DMS79 (cell line): Measurements from ENCODE around the gene L3MBTL1.
A peak's percentile ranks its signal among the peaks of the same experiment; 100 is the strongest.
"Not testable (repeated sequence)": the region's sequence is repeated elsewhere in the genome, so short reads cannot be mapped to it uniquely, and the experiment has no call there.

Experiments used
- DNase-seq: peaks from one replicate; lab custom pipeline; 2025; lab: John Stamatoyannopoulos, UW

Gene L3MBTL1

GRCh38 chr20:43507150-43508080, at the start of gene L3MBTL1:
Gene L3MBTL1 (plus strand): TSS chr20:43507697. CDS start chr20:43513504, 5,807 bp downstream.
- DNase-seq: peak; percentile 15

DNA sequence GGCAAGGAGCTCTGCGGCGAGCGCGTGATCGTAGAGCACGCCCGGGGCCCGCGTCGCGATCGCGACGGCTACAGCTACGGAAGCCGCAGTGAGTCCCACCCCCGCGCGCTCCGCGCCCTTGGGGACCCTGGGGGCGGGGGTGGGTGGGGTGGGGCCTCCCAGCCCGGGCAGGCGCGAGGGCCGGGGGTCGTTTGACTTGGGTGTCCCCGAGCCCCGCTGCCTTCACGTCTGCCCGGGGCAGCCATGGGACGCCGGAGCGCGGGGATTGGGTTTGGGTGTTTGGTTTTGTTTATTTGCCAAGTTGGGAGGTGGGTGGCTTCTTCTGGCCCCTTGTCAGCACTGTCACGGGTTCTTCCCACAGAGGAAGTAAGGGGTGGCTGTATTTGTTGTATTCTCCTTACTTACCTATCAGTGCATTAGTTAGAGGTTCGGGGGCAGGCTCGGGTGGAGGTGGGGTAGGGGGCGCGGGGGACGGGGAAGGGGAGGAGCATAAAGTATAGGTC, 49.0 kb upstream of the L3MBTL1 start:
- no peak for DNase-seq

DNA sequence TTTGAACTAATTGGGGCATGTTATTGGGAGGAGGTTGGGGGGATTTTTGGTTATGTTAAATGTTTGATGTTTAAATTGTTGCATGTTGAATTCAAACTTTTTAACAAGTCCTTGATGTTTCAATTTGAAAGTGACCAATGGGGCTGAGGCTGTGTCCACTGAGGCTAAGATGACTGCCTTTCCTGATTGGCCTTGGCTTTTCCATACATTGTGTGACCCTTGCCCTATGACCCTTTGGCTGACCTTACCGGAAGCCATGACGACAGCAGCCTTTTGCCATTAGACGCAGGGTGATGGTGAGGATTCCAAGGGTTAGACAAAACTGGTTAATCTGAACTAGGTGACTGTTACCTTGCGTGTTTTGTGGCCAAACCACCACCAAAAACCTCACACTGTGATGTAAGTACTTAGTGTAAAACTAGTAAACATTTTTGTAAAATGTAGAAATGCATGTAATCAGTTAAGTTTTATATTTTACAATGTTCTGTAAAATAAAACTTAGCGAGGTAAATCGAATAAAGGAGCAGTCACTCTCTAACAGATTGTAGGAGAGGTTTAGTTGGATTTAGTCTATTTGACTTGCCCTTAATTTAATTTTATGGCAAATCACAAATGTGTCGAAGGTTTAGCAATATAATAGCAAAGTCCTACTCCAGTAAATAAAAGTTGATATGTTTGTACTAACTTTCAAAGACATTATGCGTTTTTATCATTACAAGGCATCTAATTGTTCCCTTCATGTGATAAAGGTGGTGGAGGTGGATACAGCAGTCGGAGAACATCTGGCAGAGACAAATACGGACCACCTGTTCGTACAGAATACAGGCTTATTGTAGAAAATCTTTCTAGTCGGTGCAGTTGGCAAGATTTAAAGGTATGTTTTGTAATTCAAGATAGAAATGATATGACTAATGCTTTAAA, 48.2 kb upstream of the L3MBTL1 start:
- no peak for DNase-seq

GRCh38 chr20:43460172-43460829, 47.2 kb upstream of the L3MBTL1 start:
- DNase-seq: no peak

- DNase-seq: no peak
Observed at GRCh38 chr20:43460830-43461200, 46.7 kb upstream of the L3MBTL1 start.

- no peak for DNase-seq
Observed at GRCh38 chr20:43461894-43462659, 45.4 kb upstream of the L3MBTL1 start.

DNA sequence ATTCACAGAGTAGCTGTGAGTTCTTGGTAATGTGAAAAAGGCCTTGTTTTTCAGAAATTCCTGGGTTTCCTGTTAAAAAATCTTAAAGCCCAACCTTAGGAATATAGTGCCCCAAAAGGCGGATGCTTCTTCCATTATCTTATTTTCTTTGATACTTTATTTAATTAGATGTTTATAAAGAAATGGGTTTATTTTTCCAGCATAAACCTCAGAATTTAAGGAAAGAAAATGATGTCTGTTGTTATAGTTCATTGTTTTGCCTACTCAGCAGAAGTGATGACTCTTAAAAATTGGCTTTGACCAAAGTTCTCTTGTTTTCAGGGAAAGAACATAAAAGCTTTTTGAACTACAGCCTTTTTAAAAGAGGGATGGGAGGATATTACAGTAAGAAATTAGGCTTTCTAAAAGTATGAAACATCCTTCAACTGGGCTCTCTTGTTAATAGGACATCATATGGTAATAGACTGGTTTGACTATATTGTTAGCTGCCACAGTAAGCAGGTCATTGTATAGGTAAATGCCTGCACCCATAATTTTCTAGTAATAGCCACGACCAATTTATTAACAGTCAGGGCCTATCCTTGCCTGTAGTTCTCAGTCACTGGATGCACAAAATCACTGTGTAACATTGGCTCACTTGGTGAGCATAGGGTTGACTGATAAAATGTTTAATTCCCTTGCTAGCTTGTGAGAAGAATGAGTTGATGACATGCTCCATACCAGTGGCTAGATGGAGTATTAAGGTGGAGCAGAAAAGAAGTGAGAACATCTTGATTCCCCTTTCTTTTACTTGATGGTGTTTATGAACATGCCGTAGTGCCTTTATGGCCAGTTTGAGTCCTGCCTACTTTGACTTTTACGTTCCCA, 44.6 kb upstream of the L3MBTL1 start:
- no peak for DNase-seq

GRCh38 chr20:43463527-43464218, 43.8 kb upstream of the L3MBTL1 start:
- no peak for DNase-seq

- DNase-seq: no peak
Observed at GRCh38 chr20:43464219-43464790, 43.2 kb upstream of the L3MBTL1 start.

DNA sequence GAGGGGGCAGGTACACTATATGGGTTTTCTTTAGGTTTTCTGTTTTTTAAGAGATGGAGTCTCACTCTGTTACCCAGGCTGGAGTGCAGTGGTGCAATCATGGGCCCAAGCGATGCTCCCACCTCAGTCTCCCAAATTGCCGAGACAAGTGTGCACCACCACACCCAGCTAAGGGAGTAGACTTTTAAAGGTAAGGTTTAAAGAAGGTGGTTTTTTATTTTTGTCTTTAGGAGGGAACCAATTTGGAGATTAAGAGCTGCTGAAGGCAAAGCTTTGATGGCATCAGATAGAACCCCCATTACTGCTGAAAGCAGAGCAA, 41.9 kb upstream of the L3MBTL1 start:
- DNase-seq: no peak

DNA sequence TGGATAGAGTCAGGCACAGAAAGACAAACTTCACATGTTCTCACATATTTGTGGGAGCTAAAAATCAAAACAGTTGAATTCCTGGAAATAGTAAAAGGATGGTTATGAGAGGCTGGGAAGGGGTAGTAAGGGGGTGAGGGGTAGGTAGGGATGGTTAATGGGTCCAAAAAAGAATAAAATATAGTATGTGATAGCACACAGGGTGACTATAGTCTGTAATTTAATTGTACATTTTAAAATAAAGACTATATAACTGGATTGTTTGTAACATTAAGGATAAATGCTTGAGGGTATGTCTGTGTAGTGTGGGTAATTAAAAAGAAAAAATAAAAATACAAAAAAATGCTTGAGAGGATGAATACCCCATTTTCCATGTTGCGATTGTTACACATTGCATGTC, 39.9 kb upstream of the L3MBTL1 start:
- DNase-seq: no peak

GRCh38 chr20:43472671-43473380, 34.7 kb upstream of the L3MBTL1 start:
- DNase-seq: no peak

DNA sequence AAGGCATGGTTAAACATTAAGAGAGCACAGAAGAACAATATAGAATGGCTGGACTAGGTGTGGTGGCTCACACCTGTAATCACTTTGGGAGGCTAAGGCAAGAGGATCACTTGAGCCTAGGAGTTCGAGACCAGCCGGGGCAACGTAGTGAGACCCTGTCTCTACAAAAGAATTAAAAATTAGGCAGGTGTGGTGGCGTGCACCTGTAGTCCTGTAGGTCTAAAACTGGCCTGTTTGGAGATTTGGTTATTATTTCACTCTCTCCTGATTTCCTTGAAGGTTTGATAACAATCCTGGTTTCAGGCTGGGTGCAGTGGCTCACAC, 34.2 kb upstream of the L3MBTL1 start:
- no peak for DNase-seq

- no peak for DNase-seq
Observed at GRCh38 chr20:43477193-43477592, 30.3 kb upstream of the L3MBTL1 start.

- no peak for DNase-seq
Observed at GRCh38 chr20:43477619-43478018, 29.9 kb upstream of the L3MBTL1 start.

- no peak for DNase-seq
Observed at GRCh38 chr20:43490038-43490437, 17.5 kb upstream of the L3MBTL1 start.

DNA sequence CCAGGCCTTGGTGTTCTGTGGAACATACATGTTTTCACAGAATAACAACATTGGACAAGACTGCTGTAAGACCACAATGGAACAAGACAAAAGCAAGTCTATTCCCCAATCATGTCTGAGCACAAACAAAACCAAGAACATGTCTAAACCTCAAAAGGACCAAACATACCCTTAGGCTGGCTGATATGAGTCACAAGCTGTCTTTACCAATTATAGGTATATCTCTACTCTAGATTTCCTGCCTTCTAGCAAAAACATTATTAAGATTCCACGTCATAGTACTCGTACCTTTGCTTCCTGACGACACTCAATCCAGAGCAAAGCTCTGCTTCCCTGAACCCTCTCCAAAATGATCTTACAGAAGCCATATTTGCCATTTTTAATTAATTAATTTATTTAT, 15.4 kb upstream of the L3MBTL1 start:
- DNase-seq: no peak

DNA sequence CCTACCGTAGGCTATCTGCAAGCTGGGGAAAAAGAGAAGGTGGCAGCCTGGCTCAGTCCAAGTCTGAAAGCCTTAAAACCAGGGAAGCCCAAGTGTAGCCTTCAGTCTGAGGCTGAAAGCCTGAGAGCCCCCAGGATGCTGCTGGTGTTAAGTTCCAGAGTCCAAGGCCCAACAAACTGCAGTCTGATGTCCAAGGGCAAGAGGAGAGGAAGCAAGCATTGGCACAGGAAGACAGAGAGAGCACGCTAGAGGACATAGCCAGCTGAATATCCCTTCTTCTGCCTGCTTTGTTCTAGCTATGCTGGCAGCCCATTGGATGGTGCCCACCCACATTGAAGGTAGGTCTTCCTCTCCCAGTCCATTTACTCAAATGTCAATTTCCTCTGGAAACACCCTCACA, 12.1 kb upstream of the L3MBTL1 start:
- DNase-seq: no peak

- not testable (repeated sequence) for DNase-seq
Observed at GRCh38 chr20:43502021-43502420, 5.5 kb upstream of the L3MBTL1 start.
